Psoas muscle (tissue), 8 donors: ENCODE measurements around the gene KCTD3. TPM values are rescaled to one million over a fixed set of nuclear protein-coding genes. Genes with fewer than 3 reads are reported as not detected.

ENCODE experiments used
- ATAC-seq, 4 donors: fragments of 200-7000 bp; cut with Tn5 transposase; one replicate each; pipeline ENCODE4 v1.9.1; 2020; ENCODE audit warnings: moderate library complexity in 3 of 4, mild to moderate bottlenecking in 2 of 4
- DNase-seq, 2 donors: peaks; one replicate each; pipeline ENCODE4 v3.0.0-alpha.2; 2020
- H3K27ac ChIP-seq: fragments of 200-600 bp; one replicate; pipeline ENCODE4 v1.8.0; 2022
- H3K27me3 ChIP-seq, 3 donors: fragments of 200-600 bp in 1 of 3; one replicate each; pipeline versions ENCODE4 v1.6.1 to v1.8.0; 2013 to 2022; ENCODE audit warnings: low read length in 2 of 3, mild to moderate bottlenecking in 2 of 3, moderate library complexity in 1 of 3; ENCODE audit not compliant: insufficient read depth in 3 of 3
- H3K36me3 ChIP-seq, 2 donors: fragments of 200-600 bp in 1 of 2; one replicate each; pipeline versions ENCODE4 v1.6.1 to v1.8.0; 2013 to 2022; ENCODE audit warnings: low read depth in 1 of 2, mild to moderate bottlenecking in 1 of 2, moderate library complexity in 1 of 2; ENCODE audit not compliant: insufficient read depth in 1 of 2
- H3K4me1 ChIP-seq: fragments of 200-600 bp; one replicate; pipeline ENCODE4 v1.8.0; 2022
- H3K4me3 ChIP-seq: fragments of 200-600 bp; one replicate; pipeline ENCODE4 v1.8.0; 2022; ENCODE audit warnings: mild to moderate bottlenecking
- H3K9me3 ChIP-seq: fragments of 200-600 bp; one replicate; pipeline ENCODE4 v1.8.0; 2022
- CTCF ChIP-seq: fragments of 200-600 bp; IDR thresholded peaks from one replicate; pipeline ENCODE4 v1.8.0; 2022; ENCODE audit warnings: antibody characterized with exemption
- WGBS, 3 donors: extraction: QIAGEN DNeasy Blood & Tissue Kit; methylation state at CpG; one replicate each; pipeline versions ENCODE4 v1.1.6 to v1.1.7; 2013; 5-methylcytosine and 5-hydroxymethylcytosine counted together
- intact Hi-C, 2 donors: fragments of 100-400 bp; cut with DNase I; formaldehyde crosslinking; loops; one replicate each; pipeline versions ENCODE4 v1.11.0 to v1.14.2; 2022
- polyA plus RNA-seq, 3 donors: library from polyadenylated mRNA; stranded (reverse); fragments of 200-250 nt; gene quantifications; one replicate each; pipeline ENCODE4 v1.2.3, GENCODE V29; 2013
- total RNA-seq, 4 donors: library from RNA; stranded (reverse); fragmentation: NEBNext Ultra II Directional in 2 of 4; extraction: Animal tissue kit (Norgen Biotek cat#: 25700) in 2 of 4; gene quantifications; one replicate each; pipeline versions ENCODE4 v1.2.1 to v1.2.4, GENCODE V29; 2021 to 2023
- donor health status: healthy with polysubstance abuse.
- donor health status: DM: no; HTN: no; CAD: no; lungs with moderate emphysema.
- donor health status: Bipolar disorder and iron deficiency.
- donor health status: healthy.
- donor health status: DM: yes; HTN: yes; CAD: no.
- donor health status: DM: no; HTN: no; CAD: no.
- donor health status: DM: no; HTN: no; CAD: no.
- donor health status: DM: yes; HTN: yes; CAD: no.

KCTD3 gene
- total and polyA plus RNA-seq, 7 donors: 6.9 to 20.8 (median 12.8) TPM

GRCh38 chr1:215547011-215547410 lies 20.1 kb upstream of the KCTD3 start:
- H3K4me1 ChIP-seq: no peaks in the 10 kb centered on the region
- no peak overlapping the region for H3K4me3 ChIP-seq
- intact Hi-C loops: no loop called here
- DNase-seq (no peak), ATAC-seq (no peak)
- H3K9me3 ChIP-seq: peaks cover 12% of the 10 kb centered on the region
- 75 to 93% (median 86%) methylated on average over 1 of the region's 1 CpG for WGBS, 3 donors
- no peak overlapping the region for H3K27ac ChIP-seq
- no peaks in the 10 kb centered on the region for H3K27me3 ChIP-seq
- H3K36me3 ChIP-seq: no peaks in the 10 kb centered on the region
- no peak for TF ChIP-seq CTCF

- 86 to 90% (median 87%) methylated on average over 5 of the region's 5 CpGs for WGBS, 3 donors
- Histone ChIP-seq H3K4me3 (no peak overlapping the region), H3K27me3 (no peaks in the 10 kb centered on the region), H3K27ac (no peak overlapping the region), H3K9me3 (peaks cover 15% of the 10 kb centered on the region), H3K36me3 (no peaks in the 10 kb centered on the region), H3K4me1 (no peaks in the 10 kb centered on the region)
- intact Hi-C loops: no loop called here
- ATAC-seq (no peak), DNase-seq (no peak)
- no peak for TF ChIP-seq CTCF
Observed at GRCh38 chr1:215551806-215552205, 15.3 kb upstream of the KCTD3 start.

- DNase-seq (no peak), ATAC-seq (no peak)
- WGBS, 3 donors: 93 to 100% (median 93%) methylated on average over 1 of the region's 1 CpG
- peaks cover 15% of the 10 kb centered on the region for H3K9me3 ChIP-seq
- H3K27ac ChIP-seq: no peak overlapping the region
- H3K27me3 ChIP-seq: no peaks in the 10 kb centered on the region
- no peak overlapping the region for H3K4me3 ChIP-seq
- no peaks in the 10 kb centered on the region for H3K36me3 ChIP-seq
- intact Hi-C loops: no loop called here
- H3K4me1 ChIP-seq: no peaks in the 10 kb centered on the region
- TF ChIP-seq CTCF: no peak
Observed at GRCh38 chr1:215554865-215555264, 12.2 kb upstream of the KCTD3 start.

- no peak for TF ChIP-seq CTCF
- ATAC-seq: no peak
Observed at GRCh38 chr1:215555531-215555930, 11.6 kb upstream of the KCTD3 start.

GRCh38 chr1:215556996-215557395 lies 10.1 kb upstream of the KCTD3 start:
- no peaks in the 10 kb centered on the region for H3K36me3 ChIP-seq
- no peak for DNase-seq
- H3K4me1 ChIP-seq: no peaks in the 10 kb centered on the region
- H3K27me3 ChIP-seq: no peaks in the 10 kb centered on the region
- no peak for TF ChIP-seq CTCF
- intact Hi-C loops: no loop called here
- WGBS, 3 donors: 71 to 78% (median 72%) methylated on average over 2 of the region's 2 CpGs
- peaks cover 15% of the 10 kb centered on the region for H3K9me3 ChIP-seq
- no peak for ATAC-seq
- no peak overlapping the region for H3K27ac ChIP-seq
- no peak overlapping the region for H3K4me3 ChIP-seq

More at GRCh38 chr1:215555531-215555930, 11.6 kb upstream of the KCTD3 start:
- Histone ChIP-seq H3K4me3 (no peak overlapping the region), H3K9me3 (peaks cover 15% of the 10 kb centered on the region), H3K27ac (no peak overlapping the region), H3K36me3 (no peaks in the 10 kb centered on the region), H3K27me3 (no peaks in the 10 kb centered on the region), H3K4me1 (no peaks in the 10 kb centered on the region)
- no peak for DNase-seq
- intact Hi-C loops: no loop called here
- 47 to 62% (median 48%) methylated on average over 1 of the region's 1 CpG for WGBS, 3 donors
